Prostate gland (tissue), 2 donors: ENCODE measurements around the gene PPP1R14B. TPM values are rescaled to one million over a fixed set of nuclear protein-coding genes. Genes with fewer than 3 reads are reported as not detected.

Source experiments
- DNase-seq: peaks from one replicate; pipeline ENCODE4 v3.0.0-alpha.2; 2019; ENCODE audit warnings: low spot score
- H3K27ac ChIP-seq, 2 donors: fragments of 200-600 bp; sonication (generic); 2 replicates each; pipeline ENCODE4 v1.5.1; 2017 to 2019
- H3K27me3 ChIP-seq: fragments of 200-600 bp; sonication (generic); replicated peaks from 2 replicates; pipeline ENCODE4 v1.5.1; 2019; ENCODE audit not compliant: insufficient read depth
- H3K36me3 ChIP-seq, 2 donors: fragments of 200-600 bp; sonication (generic); 1 replicate in 1 of 2; 2 replicates in 1 of 2; pipeline versions ENCODE4 v1.5.1 to v1.8.1; 2017 to 2019
- H3K4me1 ChIP-seq: fragments of 200-600 bp; sonication (generic); replicated peaks from 2 replicates; pipeline ENCODE4 v1.5.1; 2019
- H3K4me3 ChIP-seq, 2 donors: fragments of 200-600 bp; sonication (generic); 2 replicates each; pipeline ENCODE4 v1.5.1; 2017 to 2019
- H3K9me3 ChIP-seq: fragments of 200-600 bp; sonication (generic); 2 replicates; pipeline ENCODE4 v1.5.1; 2017
- CTCF ChIP-seq, 4 experiments: fragments of 200-600 bp in 2 of 4; fragments of 450-650 bp in 2 of 4; sonication (generic) in 2 of 4; IDR thresholded peaks; 1 replicate in 3 of 4; 2 replicates in 1 of 4; pipeline ENCODE4 v1.5.1; 2016 to 2019; ENCODE audit warnings: antibody characterized with exemption in 4 of 4, mild to moderate bottlenecking in 2 of 4, moderate library complexity in 2 of 4
- POLR2A ChIP-seq: fragments of 450-650 bp; IDR thresholded peaks from one replicate; pipeline ENCODE4 v1.6.1; 2016; ENCODE audit warnings: antibody characterized with exemption, mild to moderate bottlenecking
- POLR2AphosphoS5 ChIP-seq: sonication (generic); formaldehyde crosslinking; IDR thresholded peaks from one replicate; pipeline ENCODE4 v1.6.1; 2017; ENCODE audit warnings: antibody characterized with exemption
- WGBS: methylation state at CpG from one replicate; pipeline ENCODE4 v1.1.5; 2018; 5-methylcytosine and 5-hydroxymethylcytosine counted together
- intact Hi-C: fragments of 100-400 bp; cut with DNase I; formaldehyde crosslinking; loops from one replicate; pipeline ENCODE4 v1.14.2; 2022
- total RNA-seq, 2 donors: library from RNA; depleted of rRNA; stranded (reverse); fragments of >200 nt; gene quantifications; one replicate each; pipeline ENCODE4 v1.1.0, GENCODE V29; 2016

The PPP1R14B gene
- total RNA-seq, 2 donors from 2014 or later, result 60.5 to 69.3 TPM

DNA sequence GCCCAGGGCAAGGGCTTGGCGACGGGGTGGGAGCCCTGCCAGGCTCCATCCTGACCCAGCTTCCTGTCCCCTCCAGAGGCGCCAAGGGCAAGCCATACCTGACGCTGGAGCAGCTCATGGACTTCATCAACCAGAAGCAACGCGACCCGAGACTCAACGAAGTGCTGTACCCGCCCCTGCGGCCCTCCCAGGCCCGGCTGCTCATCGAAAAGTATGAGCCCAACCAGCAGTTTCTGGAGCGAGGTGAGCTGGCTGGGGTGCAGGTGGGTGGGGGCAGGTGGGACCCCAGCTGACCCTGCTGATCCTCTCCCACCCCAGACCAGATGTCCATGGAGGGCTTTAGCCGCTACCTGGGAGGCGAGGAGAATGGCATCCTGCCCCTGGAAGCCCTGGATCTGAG, 9.6 kb upstream of the PPP1R14B start:
- TF ChIP-seq CTCF (IDR thresholded peaks at IDR 0.05), result no peak
- TF ChIP-seq POLR2AphosphoS5, result no peak
- no peak for TF ChIP-seq POLR2A
- no peak for DNase-seq
- Histone ChIP-seq H3K4me1 (peaks cover 11% of the 10 kb centered on the region), H3K27me3 (no peaks in the 10 kb centered on the region), H3K36me3 (peaks cover 0 to 13% of the 10 kb centered on the region in 2 donors), H3K9me3 (no peaks in the 10 kb centered on the region), H3K27ac (no peak overlapping the region), H3K4me3 (no peak overlapping the region)
- WGBS, result 88% methylated on average over 15 of the region's 15 CpGs
- intact Hi-C loops, result no loop called here

GRCh38 chr11:64255135-64256128, 8.7 kb upstream of the PPP1R14B start:
- Histone ChIP-seq H3K4me3 (no peak overlapping the region), H3K4me1 (peaks cover 11% of the 10 kb centered on the region), H3K9me3 (no peaks in the 10 kb centered on the region), H3K27me3 (no peaks in the 10 kb centered on the region), H3K27ac (no peak overlapping the region), H3K36me3 (peaks cover 0 to 13% of the 10 kb centered on the region in 2 donors)
- no peak for DNase-seq
- TF ChIP-seq POLR2A (no peak), CTCF (IDR thresholded peaks at IDR 0.05) (no peak), POLR2AphosphoS5 (no peak)
- intact Hi-C loops, result no loop called here
- WGBS, result 78% methylated on average over 33 of the region's 35 CpGs

GRCh38 chr11:64254326-64254725, 7.6 kb upstream of the PPP1R14B start:
- Histone ChIP-seq H3K36me3 (peaks cover 0 to 12% of the 10 kb centered on the region in 2 donors), H3K27ac (no peak overlapping the region), H3K9me3 (no peaks in the 10 kb centered on the region), H3K4me1 (peaks cover 11% of the 10 kb centered on the region), H3K4me3 (no peak overlapping the region), H3K27me3 (no peaks in the 10 kb centered on the region)
- intact Hi-C loops, result loop anchor here (5.0 kb wide), 1 partner anchor 48 kb away; the partner anchor contains the start of gene CATSPERZ
- DNase-seq, result no peak
- TF ChIP-seq CTCF (IDR thresholded peaks at IDR 0.05), result no peak
- TF ChIP-seq POLR2AphosphoS5, result no peak
- 94% methylated on average over 7 of the region's 7 CpGs for WGBS

GRCh38 chr11:64253481-64253880, 6.7 kb upstream of the PPP1R14B start:
- 36% methylated on average over 5 of the region's 5 CpGs for WGBS
- TF ChIP-seq CTCF (IDR thresholded peaks at IDR 0.05) (no peak), POLR2A (no peak), POLR2AphosphoS5 (no peak)
- no peaks in the 10 kb centered on the region for H3K27me3 ChIP-seq
- no peak overlapping the region for H3K27ac ChIP-seq
- H3K36me3 ChIP-seq, result peaks cover 0 to 4% of the 10 kb centered on the region in 2 donors
- H3K9me3 ChIP-seq, result no peaks in the 10 kb centered on the region
- no peak overlapping the region for H3K4me3 ChIP-seq
- no peak for DNase-seq
- intact Hi-C loops, result loop anchor here (5.0 kb wide), 1 partner anchor 49 kb away; the partner anchor contains the start of gene CATSPERZ
- H3K4me1 ChIP-seq, result peaks cover 11% of the 10 kb centered on the region
